Measurements from ENCODE around the gene THADA.

GRCh38 chr2:43333101-43333655, 262.7 kb downstream of the THADA start:
- TF ChIP-seq ZNF219 (CRISPR knock-in tag; IDR thresholded peaks at IDR 0.05; ENCODE audit: borderline replicate concordance) (no peak), ATF2 (CRISPR knock-in tag; IDR thresholded peaks at IDR 0.05; ENCODE audit: borderline replicate concordance, low read depth) (no peak), CTCF (IDR thresholded peaks at IDR 0.05) (no peak), NFYB (CRISPR knock-in tag; conservative IDR thresholded peaks at IDR 0.05; ENCODE audit: low read depth) (no peak), ZNF232 (CRISPR knock-in tag; IDR thresholded peaks at IDR 0.05) (no peak), GABPB1 (CRISPR knock-in tag; IDR thresholded peaks at IDR 0.05) (no peak), ZNF396 (CRISPR knock-in tag; IDR thresholded peaks at IDR 0.05; ENCODE audit: borderline replicate concordance) (no peak)
